Measurements from ENCODE around the gene SLAIN1. TPM values are rescaled to one million over a fixed set of nuclear protein-coding genes. Genes with fewer than 3 reads are reported as not detected.

SLAIN1 gene
- total RNA-seq, 4 donors from 2014 or later = 0.88 to 8.7 (median 4.1) TPM

GRCh38 chr13:77742801-77743200 lies 45.3 kb downstream of the SLAIN1 start:
- TF ChIP-seq CTCF (IDR thresholded peaks at IDR 0.05; ENCODE audit: low read depth) = no peak

GRCh38 chr13:77745784-77746183 lies 48.3 kb downstream of the SLAIN1 start:
- TF ChIP-seq CTCF (IDR thresholded peaks at IDR 0.05; ENCODE audit: low read depth) = no peak

DNA sequence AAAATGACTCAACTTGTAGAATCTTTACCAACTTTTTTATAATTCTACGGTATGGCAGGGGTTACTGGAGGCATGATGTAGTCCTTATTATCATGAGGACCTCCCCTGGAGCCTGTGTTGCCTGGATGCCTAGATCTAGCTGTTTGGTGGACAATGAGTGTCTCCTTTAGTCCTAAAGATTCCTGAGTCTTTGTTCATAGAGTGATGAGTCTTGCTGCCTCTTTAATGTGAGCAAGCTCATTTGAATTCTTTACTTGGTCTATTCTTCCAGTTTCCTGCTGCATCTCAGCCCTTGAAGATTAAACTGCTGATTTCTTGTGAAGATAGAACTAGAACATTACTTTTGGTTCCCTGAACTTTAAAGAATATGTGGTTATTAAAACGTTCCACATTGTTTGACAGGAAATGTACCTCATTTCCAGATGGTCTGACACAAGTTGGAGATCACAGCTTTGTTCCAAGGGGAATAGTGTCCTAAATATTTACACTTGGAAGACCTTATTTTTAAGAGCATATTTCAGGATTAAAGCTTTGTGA lies 51.9 kb downstream of the SLAIN1 start:
- TF ChIP-seq CTCF (IDR thresholded peaks at IDR 0.05; ENCODE audit: low read depth) = no peak

DNA sequence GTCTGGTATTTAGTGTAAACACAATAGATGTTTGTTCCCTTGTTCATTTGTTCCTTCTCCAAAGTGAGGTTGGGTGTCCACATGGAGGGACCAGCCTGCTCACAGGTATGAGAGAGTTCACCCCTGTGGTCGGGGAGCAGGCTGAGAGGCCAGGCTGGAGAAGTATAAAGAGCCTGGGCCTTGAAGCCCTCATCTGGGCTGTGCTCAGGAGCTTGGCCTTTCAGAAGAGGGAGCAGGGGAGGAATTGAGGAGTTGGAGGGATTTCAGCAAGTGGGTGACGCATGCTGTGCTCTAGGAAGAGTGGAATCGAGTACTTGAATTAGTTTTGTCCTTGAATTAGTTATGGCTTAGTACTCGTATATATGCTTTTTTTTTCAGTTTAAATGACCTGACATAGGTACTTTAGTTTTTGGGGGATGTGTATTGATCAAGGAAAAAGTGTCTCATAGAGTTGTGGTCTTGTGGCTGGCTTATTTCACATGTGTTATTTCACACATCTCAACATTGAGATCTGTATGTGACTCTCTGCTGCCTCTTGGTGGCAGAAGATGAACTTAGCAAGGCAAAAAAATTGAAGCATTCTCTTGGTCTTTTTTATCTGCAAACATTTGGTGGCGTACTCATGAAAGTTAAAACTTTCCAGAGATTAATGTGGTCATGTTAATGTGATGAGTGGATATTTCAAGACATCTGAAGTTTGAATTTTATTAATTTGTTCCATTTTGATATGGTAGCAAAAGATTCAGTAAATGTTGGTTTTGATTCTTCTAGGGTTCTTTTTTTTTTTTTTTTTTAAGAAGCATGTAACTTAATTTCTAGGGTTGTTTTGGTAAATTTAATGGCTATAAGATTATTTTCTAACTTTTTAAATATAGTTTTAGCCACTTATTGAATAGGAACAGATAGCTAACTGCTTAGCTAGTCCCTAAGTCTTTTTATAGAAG lies 54.3 kb downstream of the SLAIN1 start:
- TF ChIP-seq CTCF (IDR thresholded peaks at IDR 0.05; ENCODE audit: low read depth) = no peak

- TF ChIP-seq CTCF (IDR thresholded peaks at IDR 0.05; ENCODE audit: low read depth) = no peak
These were observed 55.1 kb downstream of the SLAIN1 start for GRCh38 chr13:77752512-77753069.

GRCh38 chr13:77760893-77761292 lies 63.4 kb downstream of the SLAIN1 start:
- no peak for TF ChIP-seq CTCF (IDR thresholded peaks at IDR 0.05; ENCODE audit: low read depth)

DNA sequence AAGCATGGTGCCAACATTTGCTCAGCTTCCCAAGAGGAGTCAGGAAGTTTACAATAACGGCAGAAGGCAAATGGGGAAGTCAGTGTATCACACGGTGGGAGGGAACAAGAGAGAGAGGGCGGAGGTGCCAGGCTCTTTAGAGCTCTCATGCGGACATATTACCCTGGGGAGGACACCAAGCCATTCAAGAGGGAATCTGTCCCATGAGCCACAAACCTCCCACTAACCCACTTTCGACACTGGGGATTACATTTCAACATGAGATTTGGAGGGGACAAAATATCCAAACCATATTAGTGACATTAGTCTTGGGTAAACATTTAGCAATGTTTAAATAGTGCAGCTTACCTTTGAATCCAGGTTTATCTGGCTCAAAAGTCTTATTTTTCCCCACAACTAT lies 69.9 kb downstream of the SLAIN1 start:
- no peak for TF ChIP-seq CTCF (IDR thresholded peaks at IDR 0.05; ENCODE audit: low read depth)

Data from subcutaneous adipose tissue (tissue), 4 donors.